GM12873 (cell line): ENCODE data around the gene AFP.

ENCODE experiments used
- CTCF ChIP-seq: IDR thresholded peaks from 2 replicates; pipeline ENCODE4 v1.5.1; 2012; ENCODE audit warnings: low read depth, mild to moderate bottlenecking, moderate library complexity, low read length, control low read depth; ENCODE audit not compliant: insufficient read depth; ENCODE audit errors: missing control alignments

The AFP gene

GRCh38 chr4:73501664-73502265, 65.7 kb downstream of the AFP start:
- no peak for TF ChIP-seq CTCF

DNA sequence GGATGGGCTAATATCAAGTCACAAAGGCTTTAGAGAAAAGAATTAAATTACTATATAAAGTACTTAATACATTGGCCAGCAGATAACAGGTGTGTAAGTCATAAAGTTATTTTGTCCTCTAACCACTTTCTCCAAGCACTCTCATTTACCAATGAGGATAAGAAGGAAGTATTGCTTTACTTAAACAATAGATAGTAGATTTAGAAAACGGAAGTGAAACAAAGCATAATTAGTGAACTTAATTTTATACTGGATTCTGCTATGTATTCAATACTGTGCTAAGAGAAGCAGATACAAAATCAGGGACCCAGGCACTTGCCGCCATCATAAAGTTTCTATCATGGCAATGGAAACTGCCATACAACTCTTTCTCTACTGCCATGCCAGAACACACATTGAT, 69.5 kb downstream of the AFP start:
- no peak for TF ChIP-seq CTCF
